B cell (primary cell): ENCODE results near the gene SCGN. TPM values are rescaled to one million over a fixed set of nuclear protein-coding genes. Genes with fewer than 3 reads are reported as not detected.

Experiments
- ATAC-seq: fragments of 200-7000 bp; cut with Tn5 transposase; one replicate; pipeline ENCODE4 v1.10.0; 2021; ENCODE audit warnings: low read depth, mild to moderate bottlenecking, moderate number of reproducible peaks, moderate library complexity
- CTCF ChIA-PET: fragments of 350-600 bp; sonication (Branson Sonifier 250); formaldehyde crosslinking; loops from one replicate; lab custom pipeline; 2021; ENCODE audit warnings: antibody characterized with exemption, inconsistent platforms; lab: Charles Lee
- POLR2A ChIA-PET: fragments of 350-600 bp; sonication (Branson Sonifier 250); formaldehyde crosslinking; loops from one replicate; lab custom pipeline; 2021; ENCODE audit warnings: antibody characterized with exemption; lab: Charles Lee
- DNase-seq: peaks from one replicate; pipeline ENCODE4 v3.0.0; 2013
- H2AFZ ChIP-seq: 2 replicates; pipeline ENCODE4 v1.6.1; 2012; ENCODE audit warnings: mild to moderate bottlenecking, low read depth, low read length; ENCODE audit not compliant: insufficient read depth, poor library complexity, severe bottlenecking
- H3K27ac ChIP-seq, 2 donors: 1 replicate in 1 of 2; 2 replicates in 1 of 2; pipeline ENCODE4 v1.5.1; 2012 to 2013; ENCODE audit warnings: low read length in 2 of 2, mild to moderate bottlenecking in 2 of 2, moderate library complexity in 1 of 2
- H3K27me3 ChIP-seq, 4 experiments: fragments of 200-600 bp in 1 of 4; sonication (generic) in 1 of 4; replicated peaks in 1 of 4; 1 replicate in 2 of 4; 2 replicates in 2 of 4; pipeline versions ENCODE4 v1.6.1 to v1.7.0; 2013 to 2016; ENCODE audit warnings: low read length in 3 of 4, mild to moderate bottlenecking in 2 of 4, mixed read lengths in 1 of 4, moderate library complexity in 1 of 4; ENCODE audit not compliant: insufficient read depth in 4 of 4, control insufficient read depth in 3 of 4; ENCODE audit errors: control extremely low read depth in 1 of 4
- H3K36me3 ChIP-seq, 2 experiments: replicated peaks in 1 of 2; 1 replicate in 1 of 2; 2 replicates in 1 of 2; pipeline versions ENCODE4 v1.6.1 to v1.7.1; 2013; ENCODE audit warnings: low read length in 1 of 2; ENCODE audit not compliant: insufficient read depth in 2 of 2, control insufficient read depth in 1 of 2; ENCODE audit errors: control extremely low read depth in 1 of 2, extremely low read depth in 1 of 2
- H3K4me1 ChIP-seq, 2 donors: fragments of 200-600 bp in 1 of 2; sonication (generic) in 1 of 2; 1 replicate in 1 of 2; 2 replicates in 1 of 2; pipeline versions ENCODE4 v1.5.1 to v1.6.1; 2013 to 2017; ENCODE audit warnings: low read length in 2 of 2; ENCODE audit not compliant: control insufficient read depth in 2 of 2, insufficient read depth in 2 of 2
- H3K4me2 ChIP-seq: replicated peaks from 2 replicates; pipeline ENCODE3; 2012; ENCODE audit warnings: mild to moderate bottlenecking, low read depth, low read length; ENCODE audit not compliant: poor library complexity, severe bottlenecking
- H3K4me3 ChIP-seq, 5 experiments: fragments of 200-600 bp in 1 of 5; sonication (generic) in 1 of 5; 1 replicate in 3 of 5; 2 replicates in 2 of 5; pipeline versions ENCODE4 v1.5.1 to v1.7.0; 2011 to 2016; ENCODE audit warnings: low read length in 4 of 5, mild to moderate bottlenecking in 4 of 5, low read depth in 2 of 5, control low read depth in 1 of 5, moderate library complexity in 1 of 5; ENCODE audit not compliant: insufficient read depth in 1 of 5; ENCODE audit errors: control extremely low read depth in 1 of 5, extremely low read depth in 1 of 5
- H3K79me2 ChIP-seq: fragments of 200-600 bp; sonication (generic); one replicate; pipeline ENCODE4 v1.6.0; 2016; ENCODE audit warnings: low read length; ENCODE audit not compliant: control insufficient read depth, insufficient read depth
- H3K9ac ChIP-seq: fragments of 200-600 bp; sonication (generic); 2 replicates; pipeline ENCODE4 v1.6.1; 2017; ENCODE audit warnings: mild to moderate bottlenecking, low read length, moderate library complexity
- H3K9me3 ChIP-seq, 3 donors: one replicate each; pipeline versions ENCODE4 v1.6.1 to v1.7.1; 2013; ENCODE audit warnings: low read length in 2 of 3; ENCODE audit not compliant: control insufficient read depth in 2 of 3, insufficient read depth in 1 of 3; ENCODE audit errors: control extremely low read depth in 1 of 3
- H4K20me1 ChIP-seq: 2 replicates; pipeline ENCODE4 v1.6.0; 2012; ENCODE audit warnings: mild to moderate bottlenecking, low read length; ENCODE audit not compliant: insufficient read depth, control insufficient read depth, poor library complexity, severe bottlenecking
- H3K27ac Mint-ChIP-seq: one replicate; pipeline ENCODE4 v1.8.0; 2021; ENCODE audit warnings: mixed read lengths
- H3K27me3 Mint-ChIP-seq: one replicate; pipeline ENCODE4 v1.8.0; 2021; ENCODE audit warnings: mixed read lengths
- H3K4me1 Mint-ChIP-seq: one replicate; pipeline ENCODE4 v1.8.0; 2021; ENCODE audit warnings: mixed read lengths
- H3K4me3 Mint-ChIP-seq: one replicate; pipeline ENCODE4 v1.8.0; 2021; ENCODE audit warnings: mixed read lengths
- H3K9me3 Mint-ChIP-seq: one replicate; pipeline ENCODE4 v1.8.0; 2022; ENCODE audit warnings: mixed read lengths; ENCODE audit not compliant: insufficient read depth
- CTCF ChIP-seq: fragments of 200-600 bp; IDR thresholded peaks from one replicate; pipeline ENCODE4 v1.8.0; 2022; ENCODE audit warnings: antibody characterized with exemption, mild to moderate bottlenecking
- EZH2 ChIP-seq: IDR thresholded peaks from 2 replicates; pipeline ENCODE4 v1.6.1; 2012; ENCODE audit warnings: borderline replicate concordance, low read depth, mild to moderate bottlenecking, moderate library complexity, low read length; ENCODE audit not compliant: insufficient read depth, poor library complexity, severe bottlenecking
- WGBS: methylation state at CpG from one replicate; pipeline ENCODE4 v1.1.5; 2013; ENCODE audit warnings: missing lambda C conversion rate; ENCODE audit not compliant: insufficient coverage; 5-methylcytosine and 5-hydroxymethylcytosine counted together
- intact Hi-C: fragments of 100-400 bp; cut with micrococcal nuclease; formaldehyde crosslinking; loops from one replicate; pipeline ENCODE4 v1.10.0; 2022
- polyA plus RNA-seq: library from polyadenylated mRNA; depleted of rRNA; stranded (reverse); fragments of >200 nt; gene quantifications from 2 replicates; pipeline ENCODE4 v1.2.3, GENCODE V29; 2012
- total RNA-seq, 2 donors: library from RNA; stranded (reverse); fragments of 120-200 nt in 1 of 2; gene quantifications; 1 replicate in 1 of 2; 2 replicates in 1 of 2; pipeline versions ENCODE4 v1.2.3 to v1.2.4, GENCODE V29; 2013 to 2022

The SCGN gene
- total and polyA plus RNA-seq, 2 donors (not counting 1 experiment from before 2014, with no cell fraction given): not detected

- Mint-ChIP-seq H3K9me3 (no peaks in the 10 kb centered on the region), H3K27me3 (peaks cover 22% of the 10 kb centered on the region), H3K27ac (no peak overlapping the region), H3K4me1 (no peaks in the 10 kb centered on the region), H3K4me3 (no peak overlapping the region)
- H3K4me3 ChIP-seq: no peak overlapping the region
- no peak overlapping the region for H3K4me2 ChIP-seq
- H3K9me3 ChIP-seq: peaks cover 0 to 3% (median 2%) of the 10 kb centered on the region in 3 donors
- no peaks in the 10 kb centered on the region for H4K20me1 ChIP-seq
- H3K36me3 ChIP-seq: no peaks in the 10 kb centered on the region
- H3K79me2 ChIP-seq: no peaks in the 10 kb centered on the region
- no peak for ATAC-seq
- intact Hi-C loops: no loop called here
- no peak overlapping the region for H3K27ac ChIP-seq
- H3K27me3 ChIP-seq: peaks cover 0 to 3% (median under 1%) of the 10 kb centered on the region in 4 experiments
- no peaks in the 10 kb centered on the region for H3K4me1 ChIP-seq
- no CpG with 5 or more reads among the region's 3 CpGs for WGBS
- ChIA-PET CTCF (interaction anchor here (1.7 kb wide), 1 partner anchor 19 kb away, joined by 5 read pairs; no protein-coding TSS in a partner anchor), POLR2A (no interaction called here)
- no peak for DNase-seq
- no peak for TF ChIP-seq EZH2
- no peak for TF ChIP-seq CTCF
- H3K9ac ChIP-seq: no peak overlapping the region
- H2AFZ ChIP-seq: no peak overlapping the region
Measured at GRCh38 chr6:25701807-25702206, 49.8 kb downstream of the SCGN start.

GRCh38 chr6:25703005-25703404 lies 51.0 kb downstream of the SCGN start:
- WGBS: 89% methylated on average over 3 of the region's 3 CpGs
- no peak overlapping the region for H3K4me3 Mint-ChIP-seq
- H3K4me1 Mint-ChIP-seq: no peaks in the 10 kb centered on the region
- ATAC-seq (no peak), DNase-seq (no peak)
- Histone ChIP-seq H3K4me2 (no peak overlapping the region), H3K4me1 (no peaks in the 10 kb centered on the region), H3K27ac (no peak overlapping the region), H3K79me2 (no peaks in the 10 kb centered on the region), H3K9me3 (peaks cover 0 to 3% (median 2%) of the 10 kb centered on the region in 3 donors), H3K27me3 (peaks cover 0 to 7% (median 2%) of the 10 kb centered on the region in 4 experiments), H2AFZ (no peak overlapping the region), H3K36me3 (no peaks in the 10 kb centered on the region), H4K20me1 (no peaks in the 10 kb centered on the region), H3K9ac (no peak overlapping the region), H3K4me3 (no peak overlapping the region)
- no peak overlapping the region for H3K27ac Mint-ChIP-seq
- intact Hi-C loops: no loop called here
- CTCF ChIA-PET: interaction anchor here (0.9 to 1.7 kb wide), 2 partner anchors 15 to 17 kb away, joined by 4 to 5 read pairs; no protein-coding TSS in a partner anchor
- no peaks in the 10 kb centered on the region for H3K9me3 Mint-ChIP-seq
- TF ChIP-seq EZH2 (no peak), CTCF (no peak)
- H3K27me3 Mint-ChIP-seq: peaks cover 27% of the 10 kb centered on the region
- POLR2A ChIA-PET: no interaction called here
